OCI-LY1 (cell line): Measurements from ENCODE around the gene OSBPL3.

Experiments
- EZH2 ChIP-seq: fragments of 200-600 bp; sonication (generic), shearing (Covaris generic); IDR thresholded peaks from 2 replicates; pipeline ENCODE4 v1.8.0; 2017; ENCODE audit warnings: borderline replicate concordance, mixed run types, mild to moderate bottlenecking, antibody characterized with exemption, low read length, moderate library complexity, mixed read lengths
- TF ChIP-seq, protein P1 (sequence below): fragments of 200-600 bp; sonication (generic), shearing (Covaris generic); IDR thresholded peaks from 2 replicates; pipeline ENCODE4 v1.5.1; 2017; ENCODE audit warnings: mild to moderate bottlenecking, antibody characterized with exemption, low read length, moderate library complexity, mixed read lengths

DNA sequence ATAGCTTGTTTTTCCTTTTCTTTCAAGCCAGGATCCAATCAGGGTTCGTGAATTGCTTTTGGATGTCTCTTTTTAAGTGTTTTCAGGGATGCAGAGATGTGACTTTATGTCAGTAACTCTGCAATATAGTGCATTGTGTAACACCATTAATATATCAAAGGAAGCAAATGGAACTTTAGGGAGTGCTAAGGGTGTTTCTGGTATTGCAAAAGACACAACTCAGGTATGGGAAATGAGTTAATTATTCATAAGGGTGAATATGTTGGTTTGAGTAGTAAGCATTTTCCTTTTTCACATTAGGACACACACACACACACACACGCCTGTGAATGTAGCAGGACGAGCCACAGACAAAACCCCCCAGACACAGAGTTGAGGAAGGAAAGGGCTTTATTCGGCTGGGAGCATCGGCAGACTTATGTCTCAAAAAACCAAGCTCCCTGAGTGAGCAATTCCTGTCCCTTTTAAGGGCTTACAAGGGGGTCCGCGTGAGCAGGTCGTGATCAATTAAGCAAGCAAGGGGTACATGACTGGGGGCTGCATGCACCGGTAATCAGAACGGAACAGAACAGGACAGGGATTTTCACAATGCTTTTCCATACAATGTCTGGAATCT is 190.9 kb downstream of the OSBPL3 start:
- TF ChIP-seq, protein P1, sequence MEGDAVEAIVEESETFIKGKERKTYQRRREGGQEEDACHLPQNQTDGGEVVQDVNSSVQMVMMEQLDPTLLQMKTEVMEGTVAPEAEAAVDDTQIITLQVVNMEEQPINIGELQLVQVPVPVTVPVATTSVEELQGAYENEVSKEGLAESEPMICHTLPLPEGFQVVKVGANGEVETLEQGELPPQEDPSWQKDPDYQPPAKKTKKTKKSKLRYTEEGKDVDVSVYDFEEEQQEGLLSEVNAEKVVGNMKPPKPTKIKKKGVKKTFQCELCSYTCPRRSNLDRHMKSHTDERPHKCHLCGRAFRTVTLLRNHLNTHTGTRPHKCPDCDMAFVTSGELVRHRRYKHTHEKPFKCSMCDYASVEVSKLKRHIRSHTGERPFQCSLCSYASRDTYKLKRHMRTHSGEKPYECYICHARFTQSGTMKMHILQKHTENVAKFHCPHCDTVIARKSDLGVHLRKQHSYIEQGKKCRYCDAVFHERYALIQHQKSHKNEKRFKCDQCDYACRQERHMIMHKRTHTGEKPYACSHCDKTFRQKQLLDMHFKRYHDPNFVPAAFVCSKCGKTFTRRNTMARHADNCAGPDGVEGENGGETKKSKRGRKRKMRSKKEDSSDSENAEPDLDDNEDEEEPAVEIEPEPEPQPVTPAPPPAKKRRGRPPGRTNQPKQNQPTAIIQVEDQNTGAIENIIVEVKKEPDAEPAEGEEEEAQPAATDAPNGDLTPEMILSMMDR = no peak
- TF ChIP-seq EZH2 = no peak
